HCT116 (cell line): ENCODE data around the gene BRD7. TPM values are rescaled to one million over a fixed set of nuclear protein-coding genes. Genes with fewer than 3 reads are reported as not detected.

Source experiments
- ATAC-seq: fragments of 200-7000 bp; cut with Tn5 transposase; 2 replicates; pipeline ENCODE4 v1.9.1; 2020; ENCODE audit warnings: mild to moderate bottlenecking, moderate library complexity
- BruUV-seq: library from RNA; stranded (reverse); fragments of 400-500 nt; replicated peaks from 2 replicates; lab custom pipeline; 2021; lab: Mats Ljungman, UMichigan
- CTCF ChIA-PET: fragments of 300-600 bp; sonication (Branson Sonifier 250); formaldehyde crosslinking; loops from one replicate; lab custom pipeline; 2021; ENCODE audit warnings: antibody characterized with exemption; lab: Charles Lee
- POLR2A ChIA-PET: fragments of 300-600, 350-600 bp; sonication (Branson Sonifier 250); formaldehyde crosslinking; loops from one replicate; lab custom pipeline; 2021; ENCODE audit warnings: antibody characterized with exemption; lab: Charles Lee
- RAD21 ChIA-PET, 2 experiments: fragments of 300-600 bp; sonication (Branson Sonifier 250); formaldehyde crosslinking; loops; one replicate each; lab custom pipeline; 2023; ENCODE audit warnings: low total read pairs in 2 of 2; ENCODE audit not compliant: uncharacterized antibody in 2 of 2, unreplicated experiment in 2 of 2, low non-redundant PET in 1 of 2; lab: Charles Lee
- DNase-seq: peaks from one replicate; pipeline ENCODE4 v3.0.0-alpha.2; 2010; ENCODE audit warnings: low read depth, low spot score
- H2AFZ ChIP-seq: fragments of 200-600 bp; shearing (Covaris generic), sonication (generic); 2 replicates; pipeline ENCODE4 v1.6.1; 2017; ENCODE audit warnings: low read depth, mixed run types, mixed read lengths, antibody characterized with exemption, low read length; ENCODE audit not compliant: poor library complexity, severe bottlenecking
- H3K27ac ChIP-seq: 2 replicates; pipeline ENCODE4 v1.5.1; 2012; ENCODE audit warnings: low read depth, low read length
- H3K27me3 ChIP-seq: fragments of 200-600 bp; sonication (generic); 2 replicates; pipeline ENCODE4 v1.6.1; 2016; ENCODE audit warnings: mixed run types, low read length, mixed read lengths; ENCODE audit not compliant: insufficient read depth
- H3K36me3 ChIP-seq, 2 experiments: fragments of 200-500 bp in 1 of 2; fragments of 200-600 bp in 1 of 2; sonication (Bioruptor generic) in 1 of 2; sonication (generic) in 1 of 2; 2 replicates each; pipeline versions ENCODE4 v1.5.1 to v1.6.1; 2014 to 2016; ENCODE audit warnings: low read length in 2 of 2, inconsistent platforms in 1 of 2, mixed read lengths in 1 of 2, mixed run types in 1 of 2; ENCODE audit not compliant: insufficient read depth in 2 of 2, control insufficient read depth in 1 of 2
- H3K4me1 ChIP-seq, 2 experiments: fragments of 200-600 bp in 1 of 2; sonication (generic) in 1 of 2; 2 replicates each; pipeline versions ENCODE4 v1.5.1 to v1.6.1; 2012 to 2017; ENCODE audit warnings: low read length in 2 of 2, inconsistent platforms in 1 of 2, mild to moderate bottlenecking in 1 of 2, mixed read lengths in 1 of 2, mixed run types in 1 of 2, moderate library complexity in 1 of 2; ENCODE audit not compliant: insufficient read depth in 2 of 2, control insufficient read depth in 1 of 2
- H3K4me2 ChIP-seq: fragments of 200-600 bp; sonication (generic); 2 replicates; pipeline ENCODE4 v1.6.1; 2017; ENCODE audit warnings: mixed run types, low read length, mixed read lengths
- H3K4me3 ChIP-seq, 2 experiments: fragments of 200-600 bp in 1 of 2; sonication (generic) in 1 of 2; replicated peaks in 1 of 2; 2 replicates each; pipeline ENCODE4 v1.5.1; 2011 to 2016; ENCODE audit warnings: low read length in 2 of 2, control low read depth in 1 of 2, low read depth in 1 of 2, mild to moderate bottlenecking in 1 of 2, mixed read lengths in 1 of 2, mixed run types in 1 of 2
- H3K79me2 ChIP-seq: fragments of 200-600 bp; sonication (generic); 2 replicates; pipeline ENCODE4 v1.6.1; 2017; ENCODE audit warnings: mild to moderate bottlenecking, mixed run types, low read length, moderate library complexity, mixed read lengths; ENCODE audit not compliant: insufficient read depth
- H3K9ac ChIP-seq: fragments of 200-600 bp; sonication (generic); 2 replicates; pipeline ENCODE4 v1.6.1; 2016; ENCODE audit warnings: low read length, mixed read lengths
- H3K9me2 ChIP-seq: fragments of 200-600 bp; sonication (generic), shearing (Covaris generic); 2 replicates; pipeline ENCODE4 v1.6.1; 2017; ENCODE audit warnings: mixed run types, mild to moderate bottlenecking, moderate library complexity; ENCODE audit not compliant: insufficient read depth
- H3K9me3 ChIP-seq, 2 experiments: fragments of 200-500 bp in 1 of 2; fragments of 200-600 bp in 1 of 2; sonication (Bioruptor generic) in 1 of 2; sonication (generic) in 1 of 2; 2 replicates each; pipeline ENCODE4 v1.6.1; 2014 to 2017; ENCODE audit warnings: low read length in 2 of 2, mixed read lengths in 2 of 2, inconsistent platforms in 1 of 2, low read depth in 1 of 2, mild to moderate bottlenecking in 1 of 2, mixed run types in 1 of 2, moderate library complexity in 1 of 2; ENCODE audit not compliant: control insufficient read depth in 1 of 2, insufficient read depth in 1 of 2
- H4K20me1 ChIP-seq: fragments of 200-600 bp; sonication (generic), shearing (Covaris generic); 2 replicates; pipeline ENCODE4 v1.6.1; 2017; ENCODE audit warnings: mixed run types, mild to moderate bottlenecking, moderate library complexity; ENCODE audit not compliant: insufficient read depth
- ATF3 ChIP-seq: IDR thresholded peaks from 2 replicates; pipeline ENCODE4 v1.6.1; 2012
- CTCF ChIP-seq, 3 experiments: fragments of 200-600 bp in 1 of 3; sonication (generic) in 1 of 3; IDR thresholded peaks in 2 of 3; conservative IDR thresholded peaks in 1 of 3; 2 replicates each; pipeline ENCODE4 v1.5.1; 2012 to 2017; ENCODE audit warnings: low read depth in 2 of 3, low read length in 2 of 3, antibody characterized with exemption in 1 of 3, borderline replicate concordance in 1 of 3, control low read depth in 1 of 3, mild to moderate bottlenecking in 1 of 3, mixed read lengths in 1 of 3, mixed run types in 1 of 3, moderate library complexity in 1 of 3; ENCODE audit not compliant: insufficient read depth in 1 of 3
- EZH2phosphoT487 ChIP-seq: fragments of 200-600 bp; IDR thresholded peaks from 2 replicates; pipeline ENCODE4 v1.6.1; 2018; ENCODE audit warnings: antibody characterized with exemption, borderline replicate concordance
- FOSL1 ChIP-seq: IDR thresholded peaks from 2 replicates; pipeline ENCODE4 v1.6.1; 2012; ENCODE audit warnings: low read depth
- JUND ChIP-seq: IDR thresholded peaks from 2 replicates; pipeline ENCODE4 v1.6.1; 2012
- SIN3A ChIP-seq: IDR thresholded peaks from 2 replicates; pipeline ENCODE4 v1.6.1; 2012; ENCODE audit warnings: low read depth
- SP1 ChIP-seq: IDR thresholded peaks from 2 replicates; pipeline ENCODE4 v1.6.1; 2012; ENCODE audit warnings: low read depth
- TCF7L2 ChIP-seq: IDR thresholded peaks from 2 replicates; pipeline ENCODE4 v1.7.0; 2011; ENCODE audit warnings: borderline replicate concordance, inconsistent platforms; ENCODE audit not compliant: insufficient read depth, insufficient read length; ENCODE audit errors: extremely low read depth
- ZNF274 ChIP-seq: fragments of 200-500 bp; sonication (Bioruptor generic); IDR thresholded peaks from 2 replicates; pipeline ENCODE4 v1.6.1; 2014; ENCODE audit warnings: mild to moderate bottlenecking, low read depth, low read length, inconsistent platforms
- intact Hi-C: fragments of 100-400 bp; cut with micrococcal nuclease; formaldehyde crosslinking; loops from 2 replicates; pipeline ENCODE4 v1.10.0; 2022
- total RNA-seq: library from RNA; stranded (reverse); gene quantifications from one replicate; pipeline ENCODE4 v1.2.1, GENCODE V29; 2021; ENCODE audit not compliant: unreplicated experiment
- TF ChIP-seq, protein P1 (sequence below): IDR thresholded peaks from 2 replicates; pipeline ENCODE4 v1.6.1; 2012; ENCODE audit warnings: low read depth
- TF ChIP-seq, protein P2 (sequence below): IDR thresholded peaks from 2 replicates; pipeline ENCODE4 v1.6.1; 2012

Gene BRD7
- total RNA-seq, 1 experiment from 2014 or later, result 85.4 TPM

DNA sequence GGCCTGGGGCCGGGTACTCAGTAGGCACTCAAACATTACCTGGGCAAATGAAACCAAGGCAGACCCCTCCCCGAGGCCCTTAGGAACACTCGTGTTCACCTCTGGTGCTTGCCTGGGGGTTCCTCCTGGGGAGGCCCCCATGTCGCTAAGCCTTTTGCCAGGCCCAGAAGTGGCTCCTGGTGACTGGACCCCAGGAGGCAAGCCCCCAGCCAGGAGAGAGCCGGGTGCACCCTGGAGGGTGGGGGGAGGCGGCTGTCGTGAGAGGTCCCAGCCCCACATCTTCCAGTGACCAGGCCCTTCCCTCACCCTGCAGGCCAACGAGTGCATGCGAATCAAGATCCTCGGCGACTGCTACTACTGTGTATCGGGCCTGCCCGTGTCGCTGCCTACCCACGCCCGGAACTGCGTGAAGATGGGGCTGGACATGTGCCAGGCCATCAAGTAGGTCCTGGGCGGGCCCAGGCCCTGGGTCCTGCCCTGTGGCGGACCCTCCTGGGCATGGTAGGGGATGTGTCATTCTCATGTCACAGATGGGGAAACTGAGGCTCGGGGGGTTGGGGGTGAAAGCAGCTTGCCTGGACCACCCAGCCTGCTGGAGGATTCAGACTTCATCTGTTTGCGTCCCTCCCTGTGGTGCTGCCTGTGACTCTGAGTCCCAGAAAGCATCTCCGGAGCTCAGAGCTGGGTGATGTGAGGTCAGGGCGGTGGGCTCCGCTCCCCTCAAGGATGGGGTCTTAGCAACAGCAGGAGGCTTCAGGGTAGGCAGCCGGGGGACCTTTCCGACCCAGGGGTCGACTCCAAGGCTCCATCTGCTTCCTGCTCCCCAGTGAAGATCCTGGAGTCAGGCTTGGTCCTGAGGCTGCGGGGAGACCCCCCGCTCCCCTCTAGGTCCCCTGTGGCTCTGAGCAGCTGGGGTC, 69.9 kb downstream of the BRD7 start (continued):
- TF ChIP-seq, protein P1, sequence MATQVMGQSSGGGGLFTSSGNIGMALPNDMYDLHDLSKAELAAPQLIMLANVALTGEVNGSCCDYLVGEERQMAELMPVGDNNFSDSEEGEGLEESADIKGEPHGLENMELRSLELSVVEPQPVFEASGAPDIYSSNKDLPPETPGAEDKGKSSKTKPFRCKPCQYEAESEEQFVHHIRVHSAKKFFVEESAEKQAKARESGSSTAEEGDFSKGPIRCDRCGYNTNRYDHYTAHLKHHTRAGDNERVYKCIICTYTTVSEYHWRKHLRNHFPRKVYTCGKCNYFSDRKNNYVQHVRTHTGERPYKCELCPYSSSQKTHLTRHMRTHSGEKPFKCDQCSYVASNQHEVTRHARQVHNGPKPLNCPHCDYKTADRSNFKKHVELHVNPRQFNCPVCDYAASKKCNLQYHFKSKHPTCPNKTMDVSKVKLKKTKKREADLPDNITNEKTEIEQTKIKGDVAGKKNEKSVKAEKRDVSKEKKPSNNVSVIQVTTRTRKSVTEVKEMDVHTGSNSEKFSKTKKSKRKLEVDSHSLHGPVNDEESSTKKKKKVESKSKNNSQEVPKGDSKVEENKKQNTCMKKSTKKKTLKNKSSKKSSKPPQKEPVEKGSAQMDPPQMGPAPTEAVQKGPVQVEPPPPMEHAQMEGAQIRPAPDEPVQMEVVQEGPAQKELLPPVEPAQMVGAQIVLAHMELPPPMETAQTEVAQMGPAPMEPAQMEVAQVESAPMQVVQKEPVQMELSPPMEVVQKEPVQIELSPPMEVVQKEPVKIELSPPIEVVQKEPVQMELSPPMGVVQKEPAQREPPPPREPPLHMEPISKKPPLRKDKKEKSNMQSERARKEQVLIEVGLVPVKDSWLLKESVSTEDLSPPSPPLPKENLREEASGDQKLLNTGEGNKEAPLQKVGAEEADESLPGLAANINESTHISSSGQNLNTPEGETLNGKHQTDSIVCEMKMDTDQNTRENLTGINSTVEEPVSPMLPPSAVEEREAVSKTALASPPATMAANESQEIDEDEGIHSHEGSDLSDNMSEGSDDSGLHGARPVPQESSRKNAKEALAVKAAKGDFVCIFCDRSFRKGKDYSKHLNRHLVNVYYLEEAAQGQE, result no peak
- TF ChIP-seq ZNF274 (no peak), FOSL1 (no peak), JUND (no peak), ATF3 (no peak), TCF7L2 (no peak), SP1 (no peak), SIN3A (no peak), EZH2phosphoT487 (no peak)
- TF ChIP-seq, protein P2, sequence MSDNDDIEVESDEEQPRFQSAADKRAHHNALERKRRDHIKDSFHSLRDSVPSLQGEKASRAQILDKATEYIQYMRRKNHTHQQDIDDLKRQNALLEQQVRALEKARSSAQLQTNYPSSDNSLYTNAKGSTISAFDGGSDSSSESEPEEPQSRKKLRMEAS, result no peak

GRCh38 chr16:50298075-50298460, 70.7 kb downstream of the BRD7 start:
- no TSS peak for BruUV-seq
- TF ChIP-seq CTCF (IDR thresholded peaks at IDR 0.05 in 2 of 3, conservative IDR thresholded peaks at IDR 0.05 in 1 of 3; ENCODE audit: borderline replicate concordance in 1 of 3, insufficient read depth in 1 of 3, low read depth in 2 of 3, low read length in 2 of 3), result no peak

More at GRCh38 chr16:50298075-50298460, 70.7 kb downstream of the BRD7 start:
- no peaks in the 10 kb centered on the region for H4K20me1 ChIP-seq
- RAD21 ChIA-PET, result no interaction called here
- H3K9ac ChIP-seq, result no peak overlapping the region
- no peaks in the 10 kb centered on the region for H3K36me3 ChIP-seq
- no peaks in the 10 kb centered on the region for H3K79me2 ChIP-seq
- CTCF ChIA-PET, result no interaction called here
- H3K9me2 ChIP-seq, result no peaks in the 10 kb centered on the region
- H3K4me2 ChIP-seq, result no peak overlapping the region
- no peak overlapping the region for H3K27ac ChIP-seq
- intact Hi-C loops, result no loop called here
- DNase-seq, result no peak
- ATAC-seq, result no peak
- no peak overlapping the region for H2AFZ ChIP-seq
- H3K4me3 ChIP-seq, result no peak overlapping the region
- H3K4me1 ChIP-seq, result no peaks in the 10 kb centered on the region
- no peaks in the 10 kb centered on the region for H3K27me3 ChIP-seq
- H3K9me3 ChIP-seq, result no peaks in the 10 kb centered on the region
- POLR2A ChIA-PET, result no interaction called here
